DOHH2 (cell line): Measurements from ENCODE around the gene CYSRT1.

Source experiments
- H3F3A ChIP-seq: fragments of 200-600 bp; sonication (generic), shearing (Covaris generic); 2 replicates; pipeline ENCODE4 v1.6.0; 2016; ENCODE audit warnings: antibody characterized with exemption, mild to moderate bottlenecking; ENCODE audit not compliant: control insufficient read depth, insufficient read depth
- H3K27ac ChIP-seq: fragments of 200-600 bp; sonication (generic); 2 replicates; pipeline ENCODE4 v1.5.1; 2014; ENCODE audit warnings: low read depth, mild to moderate bottlenecking, low read length, moderate library complexity
- H3K27me3 ChIP-seq: fragments of 200-600 bp; sonication (generic); 2 replicates; pipeline ENCODE4 v1.6.1; 2014; ENCODE audit warnings: mild to moderate bottlenecking, low read length, mixed read lengths; ENCODE audit not compliant: control insufficient read depth
- H3K36me3 ChIP-seq: fragments of 200-600 bp; sonication (generic); 2 replicates; pipeline ENCODE4 v1.6.1; 2014; ENCODE audit warnings: mild to moderate bottlenecking, low read length, moderate library complexity, mixed read lengths; ENCODE audit not compliant: control insufficient read depth
- H3K4me1 ChIP-seq: fragments of 200-600 bp; sonication (generic); 2 replicates; pipeline ENCODE4 v1.6.1; 2014; ENCODE audit warnings: mild to moderate bottlenecking, low read length, mixed read lengths; ENCODE audit not compliant: control insufficient read depth
- H3K4me2 ChIP-seq: fragments of 200-600 bp; sonication (generic); 2 replicates; pipeline ENCODE4 v1.6.0; 2014; ENCODE audit warnings: mild to moderate bottlenecking, low read length, moderate library complexity
- H3K4me3 ChIP-seq: fragments of 200-600 bp; sonication (generic); 2 replicates; pipeline ENCODE4 v1.5.1; 2014; ENCODE audit warnings: mild to moderate bottlenecking, low read length, mixed read lengths
- H3K79me2 ChIP-seq: fragments of 200-600 bp; sonication (generic); 2 replicates; pipeline ENCODE4 v1.6.1; 2014; ENCODE audit warnings: mild to moderate bottlenecking, low read length, mixed read lengths; ENCODE audit not compliant: control insufficient read depth
- H3K9me2 ChIP-seq: fragments of 200-600 bp; sonication (generic); replicated peaks from 2 replicates; pipeline ENCODE4 v1.6.1; 2014; ENCODE audit warnings: mild to moderate bottlenecking, low read length, mixed read lengths; ENCODE audit not compliant: control insufficient read depth
- H3K9me3 ChIP-seq: fragments of 200-600 bp; sonication (generic); 2 replicates; pipeline ENCODE4 v1.6.1; 2014; ENCODE audit warnings: antibody characterized with exemption, low read length, mixed read lengths; ENCODE audit not compliant: control insufficient read depth, insufficient read depth
- H4K20me1 ChIP-seq: fragments of 200-600 bp; sonication (generic); 2 replicates; pipeline ENCODE4 v1.6.0; 2014; ENCODE audit warnings: low read depth, mild to moderate bottlenecking, antibody characterized with exemption, low read length, moderate library complexity; ENCODE audit not compliant: control insufficient read depth, insufficient read depth
- CTCF ChIP-seq: fragments of 200-600 bp; sonication (generic); IDR thresholded peaks from one replicate; pipeline ENCODE4 v1.5.1; 2014; ENCODE audit warnings: antibody characterized with exemption, mild to moderate bottlenecking, low read depth, low read length; ENCODE audit not compliant: poor library complexity, severe bottlenecking
- EZH2phosphoT487 ChIP-seq: fragments of 200-600 bp; sonication (generic); IDR thresholded peaks from 2 replicates; pipeline ENCODE4 v1.6.1; 2017; ENCODE audit warnings: borderline replicate concordance, mild to moderate bottlenecking, antibody characterized with exemption, low read length, moderate library complexity, mixed read lengths

CYSRT1 gene

GRCh38 chr9:137217276-137218211 lies 7.4 kb upstream of the CYSRT1 start:
- no peak for TF ChIP-seq EZH2phosphoT487
- no peak for TF ChIP-seq CTCF
- H3K9me3 ChIP-seq, result no peaks in the 10 kb centered on the region
- H3K4me3 ChIP-seq, result no peak overlapping the region
- H3F3A ChIP-seq, result no peaks in the 10 kb centered on the region; the same call in 1 of the 2 replicates
- no peak overlapping the region for H3K27ac ChIP-seq
- H3K9me2 ChIP-seq, result no peaks in the 10 kb centered on the region
- H3K79me2 ChIP-seq, result no peaks in the 10 kb centered on the region
- peaks cover 30% of the 10 kb centered on the region for H3K36me3 ChIP-seq
- H3K4me1 ChIP-seq, result peaks cover 3% of the 10 kb centered on the region
- no peaks in the 10 kb centered on the region for H4K20me1 ChIP-seq
- H3K4me2 ChIP-seq, result no peak overlapping the region
- no peaks in the 10 kb centered on the region for H3K27me3 ChIP-seq

- no peaks in the 10 kb centered on the region for H3K9me2 ChIP-seq
- H3K79me2 ChIP-seq, result no peaks in the 10 kb centered on the region
- peaks cover 10% of the 10 kb centered on the region for H3K4me1 ChIP-seq
- no peaks in the 10 kb centered on the region for H3K9me3 ChIP-seq
- H4K20me1 ChIP-seq, result no peaks in the 10 kb centered on the region
- H3K27ac ChIP-seq, result no peak overlapping the region
- H3K27me3 ChIP-seq, result no peaks in the 10 kb centered on the region
- TF ChIP-seq CTCF (no peak), EZH2phosphoT487 (no peak)
- peaks cover 25% of the 10 kb centered on the region for H3K36me3 ChIP-seq
- H3K4me2 ChIP-seq, result no peak overlapping the region
- no peak overlapping the region for H3K4me3 ChIP-seq
- H3F3A ChIP-seq, result no peaks in the 10 kb centered on the region; the same call in 1 of the 2 replicates
These were observed 6.7 kb upstream of the CYSRT1 start for GRCh38 chr9:137218212-137218753.

GRCh38 chr9:137218754-137219271 lies 6.2 kb upstream of the CYSRT1 start:
- peaks cover 2% of the 10 kb centered on the region for H3K79me2 ChIP-seq
- no peak overlapping the region for H3K4me3 ChIP-seq
- TF ChIP-seq EZH2phosphoT487 (no peak), CTCF (no peak)
- H3K4me2 ChIP-seq, result no peak overlapping the region
- no peak overlapping the region for H3K27ac ChIP-seq
- no peaks in the 10 kb centered on the region for H3K9me2 ChIP-seq
- H3K36me3 ChIP-seq, result peaks cover 25% of the 10 kb centered on the region
- no peaks in the 10 kb centered on the region; the same call in 1 of the 2 replicates for H3F3A ChIP-seq
- H4K20me1 ChIP-seq, result no peaks in the 10 kb centered on the region
- H3K27me3 ChIP-seq, result no peaks in the 10 kb centered on the region
- no peaks in the 10 kb centered on the region for H3K9me3 ChIP-seq
- H3K4me1 ChIP-seq, result peaks cover 10% of the 10 kb centered on the region
